ENCODE data around the gene GXYLT2.

Gene GXYLT2

DNA sequence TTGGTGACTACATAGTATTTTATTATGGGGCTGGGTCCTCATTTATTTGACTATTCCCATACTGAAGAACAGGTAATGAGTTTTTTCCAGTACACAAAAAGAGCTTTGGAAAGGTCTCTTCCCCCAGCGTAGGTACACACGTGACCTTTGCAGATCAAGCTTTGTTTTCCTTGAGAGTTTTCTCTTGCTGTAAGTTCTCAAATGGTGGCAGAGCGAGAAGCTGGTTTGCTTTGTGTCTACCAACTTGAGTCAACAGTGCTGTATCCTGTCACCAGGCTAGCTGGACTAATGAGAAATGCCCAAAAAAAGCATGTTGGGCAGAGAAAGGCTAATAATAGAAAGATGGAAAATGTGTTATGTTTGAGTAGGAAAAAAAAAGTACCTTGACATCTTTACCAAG is 21.7 kb downstream of the GXYLT2 start:
- Histone ChIP-seq H3K27me3 (ENCODE audit: control insufficient read depth in 1 of 2, insufficient read depth in 1 of 2, low read length in 2 of 2) (no peaks in the 10 kb centered on the region), H2BK5ac (ENCODE audit: low read depth, low read length, poor library complexity, severe bottlenecking) (no peak overlapping the region), H2AFZ (ENCODE audit: low read depth, low read length) (no peak overlapping the region), H3K14ac (ENCODE audit: low read length in 2 of 2) (no peak overlapping the region), H3K4me1 (ENCODE audit: control insufficient read depth, insufficient read depth, low read depth, low read length) (peaks cover 13% of the 10 kb centered on the region), H2BK15ac (ENCODE audit: low read depth, poor library complexity, severe bottlenecking) (no peak overlapping the region), H3K9me3 (ENCODE audit: control insufficient read depth, low read length) (no peaks in the 10 kb centered on the region), H3K79me1 (replicated peaks; ENCODE audit: low read length, poor library complexity, severe bottlenecking) (peaks cover 11% of the 10 kb centered on the region), H3K23ac (ENCODE audit: low read length in 2 of 2) (no peak overlapping the region), H2AK5ac (ENCODE audit: low read length, severe bottlenecking) (no peak overlapping the region), H2BK120ac (ENCODE audit: low read depth, low read length) (no peak overlapping the region), H3K4ac (ENCODE audit: low read depth in 1 of 2, low read length in 2 of 2) (no peak overlapping the region), H3K27ac (ENCODE audit: low read length, poor library complexity, severe bottlenecking) (no peak overlapping the region), H3K18ac (ENCODE audit: low read depth in 1 of 2, low read length in 2 of 2) (no peak overlapping the region), H3K9ac (ENCODE audit: low read length) (no peak overlapping the region), H4K8ac (ENCODE audit: low read length) (no peak overlapping the region), H2BK12ac (ENCODE audit: low read length in 2 of 2) (no peak overlapping the region), H3K36me3 (ENCODE audit: control insufficient read depth in 1 of 2, insufficient read depth in 2 of 2, low read depth in 1 of 2, low read length in 2 of 2) (peaks cover 8 to 14% of the 10 kb centered on the region in 2 experiments), H4K91ac (ENCODE audit: low read length) (no peak overlapping the region), H3K4me2 (ENCODE audit: low read length, poor library complexity, severe bottlenecking) (no peak overlapping the region), H3K4me3 (ENCODE audit: insufficient read depth in 1 of 2, low read depth in 1 of 2, low read length in 2 of 2) (no peak overlapping the region)
- no peak for DNase-seq
- WGBS: 99% methylated on average over 3 of the region's 3 CpGs

DNA sequence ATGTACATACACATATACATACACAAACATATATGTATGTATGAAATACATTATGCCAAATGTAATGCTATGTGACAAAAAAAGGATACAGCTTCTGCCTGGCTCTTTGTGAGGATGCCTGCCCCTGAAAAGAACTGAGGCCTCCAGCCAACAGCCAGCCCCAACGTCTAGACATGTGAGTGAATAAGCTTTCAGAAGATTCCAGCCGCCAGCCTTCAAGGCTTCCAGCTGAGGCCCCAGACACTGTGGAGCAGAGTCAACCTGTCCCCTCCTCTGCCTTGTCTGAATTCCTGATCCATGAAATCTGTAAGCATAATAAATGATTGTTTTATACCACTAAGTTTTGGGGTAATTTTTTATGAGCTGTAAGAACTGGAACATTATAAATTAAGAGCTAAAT is 24.7 kb downstream of the GXYLT2 start:
- Histone ChIP-seq H3K36me3 (ENCODE audit: control insufficient read depth in 1 of 2, insufficient read depth in 2 of 2, low read depth in 1 of 2, low read length in 2 of 2) (peaks cover 8 to 14% of the 10 kb centered on the region in 2 experiments), H3K18ac (ENCODE audit: low read depth in 1 of 2, low read length in 2 of 2) (no peak overlapping the region), H2BK12ac (ENCODE audit: low read length in 2 of 2) (no peak overlapping the region), H2AFZ (ENCODE audit: low read depth, low read length) (no peak overlapping the region), H2BK120ac (ENCODE audit: low read depth, low read length) (no peak overlapping the region), H4K8ac (ENCODE audit: low read length) (no peak overlapping the region), H3K9ac (ENCODE audit: low read length) (no peak overlapping the region), H3K9me3 (ENCODE audit: control insufficient read depth, low read length) (no peaks in the 10 kb centered on the region), H2AK5ac (ENCODE audit: low read length, severe bottlenecking) (no peak overlapping the region), H2BK5ac (ENCODE audit: low read depth, low read length, poor library complexity, severe bottlenecking) (no peak overlapping the region), H3K4me3 (ENCODE audit: insufficient read depth in 1 of 2, low read depth in 1 of 2, low read length in 2 of 2) (no peak overlapping the region), H3K4me1 (ENCODE audit: control insufficient read depth, insufficient read depth, low read depth, low read length) (peaks cover 8% of the 10 kb centered on the region), H3K14ac (ENCODE audit: low read length in 2 of 2) (no peak overlapping the region), H4K91ac (ENCODE audit: low read length) (no peak overlapping the region), H3K23ac (ENCODE audit: low read length in 2 of 2) (no peak overlapping the region), H3K4ac (ENCODE audit: low read depth in 1 of 2, low read length in 2 of 2) (no peak overlapping the region), H2BK15ac (ENCODE audit: low read depth, poor library complexity, severe bottlenecking) (no peak overlapping the region), H3K4me2 (ENCODE audit: low read length, poor library complexity, severe bottlenecking) (no peak overlapping the region), H3K79me1 (replicated peaks; ENCODE audit: low read length, poor library complexity, severe bottlenecking) (peaks cover 8% of the 10 kb centered on the region), H3K27me3 (ENCODE audit: control insufficient read depth in 1 of 2, insufficient read depth in 1 of 2, low read length in 2 of 2) (no peaks in the 10 kb centered on the region), H3K27ac (ENCODE audit: low read length, poor library complexity, severe bottlenecking) (no peak overlapping the region)
- 76% methylated on average over 2 of the region's 2 CpGs for WGBS
- DNase-seq: no peak

DNA sequence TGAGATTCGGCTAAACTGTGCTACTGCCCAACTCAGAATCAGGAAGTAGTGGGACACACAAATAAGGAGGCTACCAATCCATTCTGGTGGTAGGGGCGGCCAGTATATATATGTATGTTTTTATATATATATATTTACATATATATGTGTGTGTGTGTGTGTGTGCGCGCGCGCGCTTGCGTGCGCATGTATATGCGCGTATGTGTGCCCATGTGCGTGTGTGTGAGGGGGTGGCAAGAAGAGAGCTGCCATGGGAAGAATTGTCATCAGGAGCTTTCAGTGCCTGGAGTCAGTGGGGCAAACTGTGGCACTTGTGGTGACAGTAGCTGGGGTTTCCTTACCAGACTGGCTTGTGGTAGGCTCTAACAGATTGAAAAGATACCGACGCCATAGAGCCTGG is 26.5 kb downstream of the GXYLT2 start:
- Histone ChIP-seq H3K79me1 (replicated peaks; ENCODE audit: low read length, poor library complexity, severe bottlenecking) (peaks cover 8% of the 10 kb centered on the region), H3K23ac (ENCODE audit: low read length in 2 of 2) (no peak overlapping the region), H3K14ac (ENCODE audit: low read length in 2 of 2) (no peak overlapping the region), H3K27me3 (ENCODE audit: control insufficient read depth in 1 of 2, insufficient read depth in 1 of 2, low read length in 2 of 2) (no peaks in the 10 kb centered on the region), H3K9ac (ENCODE audit: low read length) (no peak overlapping the region), H3K4ac (ENCODE audit: low read depth in 1 of 2, low read length in 2 of 2) (no peak overlapping the region), H3K18ac (ENCODE audit: low read depth in 1 of 2, low read length in 2 of 2) (no peak overlapping the region), H3K4me3 (ENCODE audit: insufficient read depth in 1 of 2, low read depth in 1 of 2, low read length in 2 of 2) (no peak overlapping the region), H4K91ac (ENCODE audit: low read length) (no peak overlapping the region), H2BK15ac (ENCODE audit: low read depth, poor library complexity, severe bottlenecking) (no peak overlapping the region), H2BK12ac (ENCODE audit: low read length in 2 of 2) (no peak overlapping the region), H2AFZ (ENCODE audit: low read depth, low read length) (no peak overlapping the region), H2BK5ac (ENCODE audit: low read depth, low read length, poor library complexity, severe bottlenecking) (no peak overlapping the region), H3K9me3 (ENCODE audit: control insufficient read depth, low read length) (no peaks in the 10 kb centered on the region), H4K8ac (ENCODE audit: low read length) (no peak overlapping the region), H2AK5ac (ENCODE audit: low read length, severe bottlenecking) (no peak overlapping the region), H3K4me2 (ENCODE audit: low read length, poor library complexity, severe bottlenecking) (no peak overlapping the region), H3K4me1 (ENCODE audit: control insufficient read depth, insufficient read depth, low read depth, low read length) (peaks cover 2% of the 10 kb centered on the region), H3K36me3 (ENCODE audit: control insufficient read depth in 1 of 2, insufficient read depth in 2 of 2, low read depth in 1 of 2, low read length in 2 of 2) (peaks cover 8 to 13% of the 10 kb centered on the region in 2 experiments), H2BK120ac (ENCODE audit: low read depth, low read length) (no peak overlapping the region), H3K27ac (ENCODE audit: low read length, poor library complexity, severe bottlenecking) (no peak overlapping the region)
- no peak for DNase-seq
- WGBS: 97% methylated on average over 13 of the region's 14 CpGs

DNA sequence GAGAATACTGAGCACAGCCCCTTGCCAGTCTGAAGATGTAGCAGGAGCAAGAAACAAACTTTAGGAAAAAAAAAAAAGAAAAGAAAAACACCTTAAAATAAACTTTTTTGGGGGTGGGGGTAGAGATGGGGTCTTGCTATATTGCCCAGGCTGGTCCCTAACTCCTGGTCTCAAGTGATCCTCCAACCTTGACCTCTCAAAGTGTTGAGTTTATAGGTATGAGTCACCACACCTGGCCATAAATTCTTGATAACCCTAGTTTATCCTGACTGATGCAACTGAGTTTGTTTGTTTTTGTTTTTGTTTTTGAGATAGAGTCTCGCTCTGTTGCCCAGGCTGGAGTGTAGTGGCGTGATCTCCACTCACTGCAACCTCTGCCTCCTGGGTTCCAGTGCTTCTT is 28.4 kb downstream of the GXYLT2 start:
- 97% methylated on average over 2 of the region's 2 CpGs for WGBS
- Histone ChIP-seq H2BK15ac (ENCODE audit: low read depth, poor library complexity, severe bottlenecking) (no peak overlapping the region), H3K4ac (ENCODE audit: low read depth in 1 of 2, low read length in 2 of 2) (no peak overlapping the region), H3K27me3 (ENCODE audit: control insufficient read depth in 1 of 2, insufficient read depth in 1 of 2, low read length in 2 of 2) (no peaks in the 10 kb centered on the region), H3K9ac (ENCODE audit: low read length) (no peak overlapping the region), H4K91ac (ENCODE audit: low read length) (no peak overlapping the region), H3K9me3 (ENCODE audit: control insufficient read depth, low read length) (no peaks in the 10 kb centered on the region), H2AFZ (ENCODE audit: low read depth, low read length) (no peak overlapping the region), H3K14ac (ENCODE audit: low read length in 2 of 2) (no peak overlapping the region), H3K4me3 (ENCODE audit: insufficient read depth in 1 of 2, low read depth in 1 of 2, low read length in 2 of 2) (no peak overlapping the region), H3K18ac (ENCODE audit: low read depth in 1 of 2, low read length in 2 of 2) (no peak overlapping the region), H3K36me3 (ENCODE audit: control insufficient read depth in 1 of 2, insufficient read depth in 2 of 2, low read depth in 1 of 2, low read length in 2 of 2) (peaks cover 0 to 3% of the 10 kb centered on the region in 2 experiments), H2AK5ac (ENCODE audit: low read length, severe bottlenecking) (no peak overlapping the region), H3K79me1 (replicated peaks; ENCODE audit: low read length, poor library complexity, severe bottlenecking) (peaks cover 8% of the 10 kb centered on the region), H3K23ac (ENCODE audit: low read length in 2 of 2) (no peak overlapping the region), H3K27ac (ENCODE audit: low read length, poor library complexity, severe bottlenecking) (no peak overlapping the region), H2BK120ac (ENCODE audit: low read depth, low read length) (no peak overlapping the region), H2BK5ac (ENCODE audit: low read depth, low read length, poor library complexity, severe bottlenecking) (no peak overlapping the region), H4K8ac (ENCODE audit: low read length) (no peak overlapping the region), H2BK12ac (ENCODE audit: low read length in 2 of 2) (no peak overlapping the region), H3K4me1 (ENCODE audit: control insufficient read depth, insufficient read depth, low read depth, low read length) (peaks cover 2% of the 10 kb centered on the region), H3K4me2 (ENCODE audit: low read length, poor library complexity, severe bottlenecking) (no peak overlapping the region)
- DNase-seq: no peak
